ENCODE measurements around the gene PITPNC1.

Gene PITPNC1

DNA sequence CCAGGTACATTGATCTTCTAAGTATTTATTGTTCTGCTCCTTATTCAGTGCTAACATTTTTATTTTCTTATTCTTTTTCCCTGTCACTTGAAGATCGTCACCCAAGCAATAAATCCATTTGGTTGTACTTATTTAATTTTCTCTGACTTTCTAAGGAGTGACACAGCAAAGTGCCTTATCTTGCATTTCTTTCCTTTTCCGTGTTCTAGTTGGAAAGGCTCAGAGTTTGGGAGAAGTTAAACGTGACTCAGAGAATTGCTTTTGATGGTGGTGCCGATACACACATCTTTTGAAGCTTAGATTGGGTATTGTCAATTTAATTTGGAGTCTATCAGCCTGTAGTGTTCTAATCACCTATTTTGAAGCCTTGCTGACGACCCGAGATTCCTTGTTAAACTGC lies 72.0 kb downstream of the PITPNC1 start:
- Mint-ChIP-seq H3K4me3 (no peak overlapping the region), H3K36me3 (peaks cover 14% of the 10 kb centered on the region), H3K27ac (no peak overlapping the region), H3K4me1 (peaks cover 41% of the 10 kb centered on the region), H3K9me3 (no peaks in the 10 kb centered on the region), H3K27me3 (no peaks in the 10 kb centered on the region)
- ATAC-seq: no peak

DNA sequence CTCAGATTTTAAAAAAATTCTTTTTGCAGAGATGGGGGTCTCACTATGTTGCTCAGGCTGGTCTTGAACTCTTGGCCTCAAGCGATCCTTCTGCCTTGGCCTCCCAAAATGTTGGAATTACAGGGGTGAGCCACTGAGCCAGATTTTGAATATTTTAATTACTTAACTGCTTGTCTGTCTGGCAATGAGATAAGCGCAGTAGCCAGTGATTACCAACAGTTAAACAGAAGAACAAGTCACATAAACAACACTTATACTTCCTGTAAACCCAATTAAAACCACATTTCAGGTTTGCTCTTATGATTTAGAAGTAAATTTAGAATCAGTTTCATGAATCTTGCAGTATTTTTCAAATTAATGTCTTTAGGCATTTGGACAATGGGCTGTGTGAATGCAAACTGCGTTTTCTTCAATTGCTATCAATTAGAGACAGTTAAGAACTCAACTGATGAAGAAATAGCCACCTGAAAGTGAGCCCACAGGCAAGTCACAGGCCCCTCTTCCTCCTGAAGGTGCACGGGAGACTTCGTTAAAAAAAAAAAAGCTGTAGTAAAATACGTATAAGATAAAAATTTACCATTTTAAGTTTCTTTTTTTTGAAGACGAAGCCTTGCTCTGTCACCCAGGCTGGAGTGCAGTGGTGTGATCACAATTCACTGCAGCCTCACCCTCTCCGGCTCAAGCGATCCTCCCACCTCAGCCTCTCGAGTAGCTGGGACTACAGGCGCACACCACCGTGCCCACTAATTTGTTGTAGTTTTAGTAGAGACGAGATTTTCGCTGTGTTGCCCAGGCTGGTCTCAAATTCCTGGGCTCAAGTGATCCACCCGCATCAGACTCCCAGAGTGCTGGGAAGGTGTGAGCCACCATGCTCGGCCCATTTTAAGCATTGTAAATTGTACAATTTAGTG lies 73.0 kb downstream of the PITPNC1 start:
- Mint-ChIP-seq H3K9me3 (no peaks in the 10 kb centered on the region), H3K27me3 (no peaks in the 10 kb centered on the region), H3K27ac (no peak overlapping the region), H3K4me1 (peaks cover 41% of the 10 kb centered on the region), H3K36me3 (peaks cover 11% of the 10 kb centered on the region), H3K4me3 (no peak overlapping the region)
- ATAC-seq: no peak

GRCh38 chr17:67452681-67453554 lies 75.8 kb downstream of the PITPNC1 start:
- H3K36me3 Mint-ChIP-seq: peaks cover 17% of the 10 kb centered on the region
- no peaks in the 10 kb centered on the region for H3K27me3 Mint-ChIP-seq
- H3K4me1 Mint-ChIP-seq: peaks cover 46% of the 10 kb centered on the region
- peak; percentile 64 for ATAC-seq
- H3K4me3 Mint-ChIP-seq: peak overlapping the region; percentile 18
- peaks cover 5% of the 10 kb centered on the region for H3K9me3 Mint-ChIP-seq
- H3K27ac Mint-ChIP-seq: peak overlapping the region; percentile 68

- H3K9me3 Mint-ChIP-seq: peaks cover 14% of the 10 kb centered on the region
- peaks cover 34% of the 10 kb centered on the region for H3K36me3 Mint-ChIP-seq
- H3K4me1 Mint-ChIP-seq: peaks cover 30% of the 10 kb centered on the region
- no peak overlapping the region for H3K4me3 Mint-ChIP-seq
- peak overlapping the region; percentile 7 for H3K27ac Mint-ChIP-seq
- peak; percentile 48 for ATAC-seq
- H3K27me3 Mint-ChIP-seq: no peaks in the 10 kb centered on the region
These were observed 79.0 kb downstream of the PITPNC1 start for GRCh38 chr17:67456103-67456502.

- Mint-ChIP-seq H3K9me3 (peaks cover 14% of the 10 kb centered on the region), H3K27ac (peak overlapping the region; percentile 7), H3K27me3 (no peaks in the 10 kb centered on the region), H3K36me3 (peaks cover 30% of the 10 kb centered on the region), H3K4me3 (no peak overlapping the region), H3K4me1 (peaks cover 23% of the 10 kb centered on the region)
- ATAC-seq: no peak
These were observed 79.8 kb downstream of the PITPNC1 start for GRCh38 chr17:67456889-67457288.

- no peak overlapping the region for H3K27ac Mint-ChIP-seq
- H3K36me3 Mint-ChIP-seq: peaks cover 30% of the 10 kb centered on the region
- no peak overlapping the region for H3K4me3 Mint-ChIP-seq
- no peaks in the 10 kb centered on the region for H3K27me3 Mint-ChIP-seq
- peaks cover 10% of the 10 kb centered on the region for H3K4me1 Mint-ChIP-seq
- ATAC-seq: no peak
- peaks cover 14% of the 10 kb centered on the region for H3K9me3 Mint-ChIP-seq
These were observed 81.1 kb downstream of the PITPNC1 start for GRCh38 chr17:67458203-67458602.

DNA sequence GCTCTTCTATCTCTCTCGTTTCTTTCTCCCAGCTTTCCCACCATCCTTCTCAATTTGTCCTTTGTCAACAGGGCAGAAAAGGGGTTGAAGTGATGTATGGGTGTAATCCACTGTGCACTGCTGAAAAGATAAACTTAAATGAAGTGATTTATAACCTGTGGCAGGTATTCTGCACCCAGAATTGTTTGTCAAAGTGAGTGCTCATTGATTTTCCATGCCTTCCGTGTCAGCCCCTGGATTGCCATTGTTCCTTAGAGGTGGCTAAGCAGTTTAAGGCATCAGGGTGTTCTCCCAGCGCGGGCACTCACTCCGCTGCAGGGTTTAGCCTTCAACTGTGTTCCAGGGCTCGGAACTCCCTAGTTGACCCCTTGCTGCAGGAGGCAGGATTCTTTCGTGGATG lies 82.9 kb downstream of the PITPNC1 start:
- Mint-ChIP-seq H3K4me3 (no peak overlapping the region), H3K27ac (no peak overlapping the region), H3K36me3 (peaks cover 30% of the 10 kb centered on the region), H3K27me3 (no peaks in the 10 kb centered on the region), H3K4me1 (peaks cover 8% of the 10 kb centered on the region), H3K9me3 (peaks cover 14% of the 10 kb centered on the region)
- no peak for ATAC-seq

DNA sequence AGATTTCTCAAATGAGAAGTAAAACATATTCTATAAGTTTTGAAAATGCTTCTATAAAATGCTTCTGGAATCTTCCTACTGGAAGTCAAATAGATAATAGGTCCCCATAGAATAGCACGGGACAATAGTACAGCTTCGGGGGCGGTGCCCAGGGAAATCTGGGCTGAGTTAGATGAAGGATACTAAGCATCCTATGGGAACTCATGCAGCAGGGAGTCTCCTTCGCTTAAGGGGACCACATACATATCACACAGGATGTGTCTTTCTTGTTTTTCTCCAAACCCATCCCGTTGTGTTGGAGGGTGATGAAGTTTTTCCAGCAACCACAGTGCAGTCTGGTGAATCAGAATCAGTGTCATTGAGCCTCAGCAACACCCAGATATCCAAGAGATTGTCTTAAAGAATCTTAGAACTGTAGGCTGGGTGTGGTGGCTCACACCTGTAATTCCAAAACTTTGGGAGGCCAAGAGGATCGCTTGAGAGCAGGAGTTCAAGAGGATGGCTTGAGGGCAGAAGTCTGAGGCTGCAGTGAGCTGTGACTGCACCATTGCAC lies 84.2 kb downstream of the PITPNC1 start:
- H3K9me3 Mint-ChIP-seq: peaks cover 14% of the 10 kb centered on the region
- ATAC-seq: no peak
- peaks cover 4% of the 10 kb centered on the region for H3K4me1 Mint-ChIP-seq
- H3K27ac Mint-ChIP-seq: no peak overlapping the region
- H3K27me3 Mint-ChIP-seq: no peaks in the 10 kb centered on the region
- H3K4me3 Mint-ChIP-seq: no peak overlapping the region
- H3K36me3 Mint-ChIP-seq: peaks cover 30% of the 10 kb centered on the region

DNA sequence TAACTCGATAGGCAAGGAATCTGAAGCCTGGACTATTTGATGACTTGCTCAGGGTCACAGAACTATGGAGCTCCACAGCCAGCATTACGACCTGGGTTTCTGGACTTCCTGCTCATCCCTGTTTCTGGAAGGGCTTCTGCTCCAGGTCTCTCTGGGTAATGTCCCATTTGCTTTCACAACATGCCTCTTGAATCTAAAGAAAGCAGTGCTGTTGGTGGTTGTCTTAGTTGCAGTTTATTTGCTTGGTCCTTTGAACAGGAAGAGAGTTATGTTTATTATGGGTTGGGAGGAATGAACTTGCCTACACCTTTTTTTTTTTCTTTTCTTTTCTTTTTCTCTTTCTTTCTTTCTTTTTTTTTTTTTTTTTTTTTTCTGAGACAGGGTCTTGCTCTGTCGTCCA lies 84.8 kb downstream of the PITPNC1 start:
- H3K4me3 Mint-ChIP-seq: no peak overlapping the region
- H3K4me1 Mint-ChIP-seq: peaks cover 6% of the 10 kb centered on the region
- H3K36me3 Mint-ChIP-seq: peaks cover 30% of the 10 kb centered on the region
- peaks cover 14% of the 10 kb centered on the region for H3K9me3 Mint-ChIP-seq
- no peak overlapping the region for H3K27ac Mint-ChIP-seq
- H3K27me3 Mint-ChIP-seq: no peaks in the 10 kb centered on the region
- ATAC-seq: no peak

- H3K4me1 Mint-ChIP-seq: peaks cover 15% of the 10 kb centered on the region
- no peaks in the 10 kb centered on the region for H3K36me3 Mint-ChIP-seq
- no peak overlapping the region for H3K4me3 Mint-ChIP-seq
- no peaks in the 10 kb centered on the region for H3K9me3 Mint-ChIP-seq
- no peak overlapping the region for H3K27ac Mint-ChIP-seq
- ATAC-seq: no peak
- H3K27me3 Mint-ChIP-seq: no peaks in the 10 kb centered on the region
These were observed 89.2 kb downstream of the PITPNC1 start for GRCh38 chr17:67466251-67466796.

DNA sequence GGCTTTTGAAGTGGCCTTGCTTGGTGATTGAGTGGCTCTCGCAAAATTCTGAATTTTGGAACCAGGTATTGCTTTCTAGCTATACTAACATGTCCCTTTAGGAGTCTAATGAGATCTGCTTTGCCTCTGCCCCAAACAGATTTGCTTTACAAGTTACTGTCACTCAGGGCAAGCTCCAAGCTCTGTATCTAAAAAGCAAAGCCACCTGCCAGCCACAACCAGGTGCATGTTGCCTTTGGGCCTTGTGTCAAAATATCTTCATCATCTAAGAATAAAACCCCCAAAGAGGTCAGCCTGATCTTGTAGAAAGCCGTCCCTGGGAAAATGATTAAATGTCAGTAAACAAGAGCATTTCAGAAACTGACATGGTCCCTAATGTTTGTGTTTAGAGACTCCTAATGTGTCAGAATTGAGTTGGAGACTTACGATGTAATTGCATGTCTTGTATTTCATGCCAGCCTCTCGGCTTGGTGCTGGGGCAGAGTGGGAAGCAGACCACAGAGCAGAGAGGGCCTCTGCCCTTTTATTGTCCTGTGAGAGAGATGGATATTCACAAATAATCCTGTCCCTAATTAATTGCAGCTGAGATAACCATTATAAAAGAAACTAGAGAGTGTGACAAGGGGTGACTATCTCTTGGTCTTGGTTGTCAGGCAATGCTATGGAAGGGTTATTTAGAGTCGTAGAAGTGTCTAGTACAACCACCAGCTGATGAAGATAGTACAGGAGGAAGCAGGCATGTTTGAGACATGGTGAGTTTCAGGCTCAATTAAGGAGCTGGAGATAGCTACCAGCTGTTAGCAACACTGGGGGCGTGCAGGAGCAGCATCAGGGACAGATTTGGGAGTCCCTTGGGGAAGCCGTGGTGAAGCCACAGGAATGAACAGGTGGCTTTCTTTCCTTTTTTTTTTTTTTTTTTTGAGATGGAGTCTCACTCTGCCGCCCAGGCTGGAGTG lies 90.7 kb downstream of the PITPNC1 start:
- Mint-ChIP-seq H3K27ac (peak overlapping the region; percentile 22), H3K36me3 (peaks cover 6% of the 10 kb centered on the region), H3K4me3 (no peak overlapping the region), H3K9me3 (no peaks in the 10 kb centered on the region), H3K27me3 (no peaks in the 10 kb centered on the region), H3K4me1 (peaks cover 15% of the 10 kb centered on the region)
- ATAC-seq: no peak

DNA sequence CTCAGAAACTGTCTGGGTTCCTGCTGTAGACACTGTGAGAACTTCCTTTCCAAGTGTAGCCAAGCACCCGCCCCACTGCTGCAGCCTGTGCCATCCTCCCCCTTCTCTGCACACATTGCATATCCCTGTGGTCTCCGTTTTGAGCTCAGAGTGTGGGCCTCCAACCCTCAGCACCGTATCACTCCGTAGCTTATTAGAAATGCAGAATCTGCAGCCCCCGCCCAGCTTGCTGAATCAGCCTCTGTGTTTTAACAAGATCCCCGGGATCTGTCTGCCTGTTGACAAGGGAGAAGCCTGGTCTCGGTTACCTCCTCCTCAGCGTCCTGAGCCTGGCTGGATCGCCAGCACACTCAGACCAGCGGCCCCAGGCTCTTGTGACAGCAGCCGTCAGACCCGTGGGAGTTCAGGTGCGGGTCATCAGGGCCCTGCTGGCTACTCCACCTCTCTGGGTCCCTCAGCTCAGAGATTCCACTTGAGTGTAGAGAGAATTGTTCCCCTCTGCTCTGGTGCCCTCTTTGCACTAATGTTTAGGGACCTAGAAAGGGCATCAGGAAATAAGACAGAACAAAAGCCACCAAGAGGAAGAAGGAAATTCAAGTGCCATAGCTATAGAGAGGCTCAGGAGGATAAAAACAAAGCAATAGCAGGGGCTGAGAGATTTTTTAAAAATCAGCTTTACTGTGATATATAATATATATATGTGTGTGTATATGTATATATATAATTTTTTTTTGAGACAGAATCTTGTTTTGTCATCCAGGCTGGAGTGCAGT lies 92.3 kb downstream of the PITPNC1 start:
- no peaks in the 10 kb centered on the region for H3K9me3 Mint-ChIP-seq
- H3K27me3 Mint-ChIP-seq: no peaks in the 10 kb centered on the region
- H3K4me3 Mint-ChIP-seq: no peak overlapping the region
- peaks cover 15% of the 10 kb centered on the region for H3K4me1 Mint-ChIP-seq
- no peak for ATAC-seq
- peaks cover 6% of the 10 kb centered on the region for H3K36me3 Mint-ChIP-seq
- no peak overlapping the region for H3K27ac Mint-ChIP-seq

DNA sequence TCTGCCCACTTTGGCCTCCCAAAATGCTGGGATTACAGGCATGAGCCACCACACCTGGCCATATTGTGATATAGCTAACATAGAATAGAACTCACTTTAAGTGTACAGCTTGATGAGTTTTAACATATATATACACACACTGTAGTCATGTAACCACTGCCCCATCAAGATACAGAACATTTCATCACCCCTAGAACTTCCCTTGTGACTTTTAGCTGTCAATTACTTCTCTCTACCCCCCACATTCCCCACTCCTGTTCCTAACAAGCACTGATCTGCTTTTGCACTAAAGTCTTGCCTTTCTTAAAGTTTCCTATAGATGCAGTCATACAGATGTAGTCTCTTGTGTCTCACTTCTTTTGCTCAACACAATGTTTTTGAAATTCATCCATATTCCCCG lies 93.1 kb downstream of the PITPNC1 start:
- no peak for ATAC-seq
- Mint-ChIP-seq H3K4me3 (no peak overlapping the region), H3K9me3 (no peaks in the 10 kb centered on the region), H3K27ac (no peak overlapping the region), H3K36me3 (peaks cover 6% of the 10 kb centered on the region), H3K4me1 (peaks cover 18% of the 10 kb centered on the region), H3K27me3 (no peaks in the 10 kb centered on the region)

DNA sequence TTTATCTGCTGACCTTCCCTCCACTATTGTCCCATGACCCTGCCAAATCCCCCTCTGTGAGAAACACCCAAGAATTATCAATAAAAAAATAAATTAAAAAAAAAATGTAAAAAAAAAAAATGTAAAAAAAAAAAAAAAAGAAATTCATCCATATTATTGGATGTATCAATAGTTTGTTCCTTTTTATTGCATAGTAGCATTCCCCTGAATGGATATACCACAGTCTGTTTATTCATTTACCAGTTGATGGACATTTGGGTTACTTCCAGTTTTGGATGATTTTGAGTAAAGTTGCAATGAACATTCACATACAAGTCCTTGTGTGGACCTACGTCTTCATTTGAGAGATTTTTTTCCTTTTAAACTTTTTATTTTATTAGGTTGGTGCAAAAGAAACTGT lies 94.0 kb downstream of the PITPNC1 start:
- ATAC-seq: no peak
- Mint-ChIP-seq H3K36me3 (peaks cover 6% of the 10 kb centered on the region), H3K4me3 (no peak overlapping the region), H3K9me3 (no peaks in the 10 kb centered on the region), H3K27me3 (no peaks in the 10 kb centered on the region), H3K4me1 (peaks cover 24% of the 10 kb centered on the region), H3K27ac (no peak overlapping the region)

Data from stimulated activated memory B cell treated with anti-CD40 and anti-IgM and Interleukin-4, amounts not matched to agents 10 μg/mL and 1 μg/mL and 100 μg/mL, for 72 hours (primary cell).